ENCODE measurements around the gene KCTD15.

DNA sequence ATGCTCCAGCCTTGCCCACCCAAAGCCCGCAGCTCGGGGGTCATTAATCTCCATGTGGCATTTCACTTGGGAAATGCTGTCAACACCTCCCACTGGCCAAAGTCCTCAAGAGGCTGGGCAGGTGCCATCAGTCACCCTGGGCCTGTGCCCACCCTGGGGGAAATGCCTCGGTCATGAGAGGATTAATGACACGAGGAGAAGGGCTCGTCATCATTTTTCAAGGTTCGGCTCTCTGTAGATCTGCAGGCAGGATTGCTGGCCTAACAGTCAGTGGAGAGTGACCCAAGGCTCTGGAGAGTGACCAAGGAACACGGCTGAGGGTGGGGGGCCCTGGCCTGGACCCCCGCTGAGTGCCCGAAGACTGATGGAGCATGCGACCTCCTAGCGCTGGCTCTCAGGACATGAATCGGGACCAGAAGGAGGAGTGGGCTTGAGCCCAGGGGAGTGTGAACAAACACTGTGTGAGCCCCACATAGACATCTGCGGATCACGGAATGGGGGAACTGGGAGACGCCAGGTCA lies 15.2 kb upstream of the KCTD15 start:
- TF ChIP-seq POLR2A (IDR thresholded peaks at IDR 0.05) (no peak), POLR2AphosphoS5 (IDR thresholded peaks at IDR 0.05) (no peak)
- TF ChIP-seq, protein P1, sequence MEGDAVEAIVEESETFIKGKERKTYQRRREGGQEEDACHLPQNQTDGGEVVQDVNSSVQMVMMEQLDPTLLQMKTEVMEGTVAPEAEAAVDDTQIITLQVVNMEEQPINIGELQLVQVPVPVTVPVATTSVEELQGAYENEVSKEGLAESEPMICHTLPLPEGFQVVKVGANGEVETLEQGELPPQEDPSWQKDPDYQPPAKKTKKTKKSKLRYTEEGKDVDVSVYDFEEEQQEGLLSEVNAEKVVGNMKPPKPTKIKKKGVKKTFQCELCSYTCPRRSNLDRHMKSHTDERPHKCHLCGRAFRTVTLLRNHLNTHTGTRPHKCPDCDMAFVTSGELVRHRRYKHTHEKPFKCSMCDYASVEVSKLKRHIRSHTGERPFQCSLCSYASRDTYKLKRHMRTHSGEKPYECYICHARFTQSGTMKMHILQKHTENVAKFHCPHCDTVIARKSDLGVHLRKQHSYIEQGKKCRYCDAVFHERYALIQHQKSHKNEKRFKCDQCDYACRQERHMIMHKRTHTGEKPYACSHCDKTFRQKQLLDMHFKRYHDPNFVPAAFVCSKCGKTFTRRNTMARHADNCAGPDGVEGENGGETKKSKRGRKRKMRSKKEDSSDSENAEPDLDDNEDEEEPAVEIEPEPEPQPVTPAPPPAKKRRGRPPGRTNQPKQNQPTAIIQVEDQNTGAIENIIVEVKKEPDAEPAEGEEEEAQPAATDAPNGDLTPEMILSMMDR (IDR thresholded peaks at IDR 0.05 in 8 of 11, conservative IDR thresholded peaks at IDR 0.05 in 3 of 11), result no peak
